ENCODE results near the gene ITPK1.
A peak's percentile ranks its signal among the peaks of the same experiment; 100 is the strongest.

ITPK1 gene

GRCh38 chr14:93115821-93116675 is at the start of gene ITPK1 (continued):
- TF ChIP-seq ZNF114 (tag by site-specific recombination; IDR thresholded peaks at IDR 0.05) (no peak), ZNF660 (tag by site-specific recombination; IDR thresholded peaks at IDR 0.05) (no peak), ZNF521 (tag by site-specific recombination; IDR thresholded peaks at IDR 0.05) (no peak), ZFP37 (tag by site-specific recombination; IDR thresholded peaks at IDR 0.05) (no peak), ZNF280C (tag by site-specific recombination; IDR thresholded peaks at IDR 0.05) (no peak), ZBTB10 (tag by site-specific recombination; IDR thresholded peaks at IDR 0.05) (peak; percentile 88), ZNF26 (tag by site-specific recombination; IDR thresholded peaks at IDR 0.05) (no peak), GLI4 (tag by site-specific recombination; IDR thresholded peaks at IDR 0.05) (no peak), ZNF404 (tag by site-specific recombination; IDR thresholded peaks at IDR 0.05) (no peak), WT1 (tag by site-specific recombination; IDR thresholded peaks at IDR 0.05) (no peak), CTCF (tag by site-specific recombination; IDR thresholded peaks at IDR 0.05) (peak; percentile 47), ZNF366 (tag by site-specific recombination; conservative IDR thresholded peaks at IDR 0.05) (no peak), ZIC2 (tag by site-specific recombination; IDR thresholded peaks at IDR 0.05) (peak; percentile 75), ZNF280D (tag by site-specific recombination; IDR thresholded peaks at IDR 0.05) (no peak), ZNF670 (tag by site-specific recombination; IDR thresholded peaks at IDR 0.05; ENCODE audit: low read depth) (no peak), BCL6B (tag by site-specific recombination; IDR thresholded peaks at IDR 0.05) (peak; percentile 95), YY2 (tag by site-specific recombination; IDR thresholded peaks at IDR 0.05) (no peak), RBAK (tag by site-specific recombination; IDR thresholded peaks at IDR 0.05) (no peak), ZNF184 (tag by site-specific recombination; IDR thresholded peaks at IDR 0.05) (no peak), REPIN1 (tag by site-specific recombination; IDR thresholded peaks at IDR 0.05; ENCODE audit: low read depth) (no peak), ZNF175 (tag by site-specific recombination; IDR thresholded peaks at IDR 0.05) (no peak), MEIS1 (CRISPR knock-in tag; IDR thresholded peaks at IDR 0.05; ENCODE audit: borderline replicate concordance) (no peak), BCL11B (tag by site-specific recombination; IDR thresholded peaks at IDR 0.05; ENCODE audit: low read depth) (no peak), ZNF654 (tag by site-specific recombination; IDR thresholded peaks at IDR 0.05; ENCODE audit: low read depth) (no peak), KLF9 (tag by site-specific recombination; IDR thresholded peaks at IDR 0.05; ENCODE audit: low read depth) (peak; percentile 37; the same call in 1 of the 2 replicates), HOXA7 (CRISPR knock-in tag; IDR thresholded peaks at IDR 0.05; ENCODE audit: borderline replicate concordance) (no peak), ZNF776 (tag by site-specific recombination; IDR thresholded peaks at IDR 0.05; ENCODE audit: borderline replicate concordance) (no peak), ZNF560 (tag by site-specific recombination; IDR thresholded peaks at IDR 0.05; ENCODE audit: borderline replicate concordance) (no peak)
